Fibroblast of skin of left quadriceps (primary cell): ENCODE measurements around the gene FDXACB1.
A peak's percentile ranks its signal among the peaks of the same experiment; 100 is the strongest.

Experiments
- DNase-seq, 2 experiments: peaks; one replicate each; pipeline ENCODE4 v3.0.0-alpha.2; 2013; ENCODE audit warnings: low read depth in 2 of 2

FDXACB1 gene

GRCh38 chr11:111878849-111879636, at the start of gene FDXACB1, which contains the start of gene CFAP68:
Gene FDXACB1 (minus strand): TSS chr11:111879165. CDS start chr11:111879132, 33 bp downstream.
Gene CFAP68 (plus strand): TSS chr11:111879541. CDS start chr11:111879561, 20 bp downstream.
- DNase-seq = peak; percentile 94 to 95

GRCh38 chr11:111926505-111927391, 47.8 kb upstream of the FDXACB1 start:
- peak; percentile 94 to 95 for DNase-seq

- DNase-seq = no peak
These were observed 47.0 kb upstream of the FDXACB1 start for GRCh38 chr11:111925953-111926352.

- no peak for DNase-seq
These were observed 45.0 kb upstream of the FDXACB1 start for GRCh38 chr11:111923951-111924350.

GRCh38 chr11:111923351-111923788, 44.4 kb upstream of the FDXACB1 start:
- DNase-seq = no peak

- peak; percentile 79 to 81 for DNase-seq
These were observed 43.8 kb upstream of the FDXACB1 start for GRCh38 chr11:111922803-111923202.

GRCh38 chr11:111921541-111922230, 42.7 kb upstream of the FDXACB1 start:
- no peak for DNase-seq

GRCh38 chr11:111920908-111921307, 41.9 kb upstream of the FDXACB1 start:
- no peak for DNase-seq

- no peak for DNase-seq
These were observed 39.7 kb upstream of the FDXACB1 start, which contains the start of gene C11orf52 for GRCh38 chr11:111918390-111919256. Gene C11orf52 (plus strand): TSS chr11:111918913. CDS start chr11:111918973, 60 bp downstream.

GRCh38 chr11:111917788-111918187, 38.8 kb upstream of the FDXACB1 start:
- DNase-seq = no peak

GRCh38 chr11:111917312-111917711, 38.3 kb upstream of the FDXACB1 start:
- DNase-seq = no peak

- DNase-seq = no peak
These were observed 37.8 kb upstream of the FDXACB1 start for GRCh38 chr11:111916768-111917167.

GRCh38 chr11:111913997-111914396, 35.0 kb upstream of the FDXACB1 start:
- no peak for DNase-seq

- DNase-seq = no peak
These were observed 34.3 kb upstream of the FDXACB1 start for GRCh38 chr11:111913031-111913861.

- no peak for DNase-seq
These were observed 33.6 kb upstream of the FDXACB1 start, which contains the start of gene HSPB2 for GRCh38 chr11:111912535-111912934. Gene HSPB2 (plus strand): TSS chr11:111912734. CDS start chr11:111912830, 96 bp downstream.

GRCh38 chr11:111911563-111912401, 32.8 kb upstream of the FDXACB1 start, which contains the start of gene CRYAB:
Gene CRYAB (minus strand): TSS chr11:111911770. CDS start chr11:111911724, 46 bp downstream.
- peak in 1 of 2 experiments; percentile 62 for DNase-seq

- no peak for DNase-seq
These were observed 32.0 kb upstream of the FDXACB1 start for GRCh38 chr11:111910676-111911562.

GRCh38 chr11:111909378-111909777, 30.4 kb upstream of the FDXACB1 start:
- DNase-seq = no peak
